NCI-H69 (cell line): ENCODE measurements around the gene CFLAR.
"Not testable (repeated sequence)": the region's sequence is repeated elsewhere in the genome, so short reads cannot be mapped to it uniquely, and the experiment has no call there.

ENCODE experiments used
- DNase-seq: peaks from one replicate; lab custom pipeline; 2025; lab: John Stamatoyannopoulos, UW

CFLAR gene

GRCh38 chr2:201149064-201149820 lies 33.3 kb downstream of the CFLAR start:
- DNase-seq, result no peak

GRCh38 chr2:201149821-201150165 lies 33.8 kb downstream of the CFLAR start:
- not testable (repeated sequence) for DNase-seq

- no peak for DNase-seq
Observed at GRCh38 chr2:201150454-201151020, 34.6 kb downstream of the CFLAR start.

GRCh38 chr2:201151127-201151981 lies 35.4 kb downstream of the CFLAR start:
- DNase-seq, result no peak

GRCh38 chr2:201152517-201152916 lies 36.6 kb downstream of the CFLAR start:
- no peak for DNase-seq

- DNase-seq, result peak; percentile 37
Observed at GRCh38 chr2:201152999-201153815, 37.2 kb downstream of the CFLAR start.

GRCh38 chr2:201154615-201155399 lies 38.8 kb downstream of the CFLAR start:
- DNase-seq, result no peak

GRCh38 chr2:201156036-201156435 lies 40.1 kb downstream of the CFLAR start:
- DNase-seq, result no peak

GRCh38 chr2:201156640-201157039 lies 40.7 kb downstream of the CFLAR start:
- DNase-seq, result no peak

GRCh38 chr2:201157694-201158093 lies 41.7 kb downstream of the CFLAR start:
- no peak for DNase-seq

GRCh38 chr2:201158111-201158929 lies 42.4 kb downstream of the CFLAR start:
- peak; percentile 60 for DNase-seq

GRCh38 chr2:201164166-201164565 lies 48.2 kb downstream of the CFLAR start:
- DNase-seq, result no peak

GRCh38 chr2:201167546-201167945 lies 51.6 kb downstream of the CFLAR start:
- DNase-seq, result no peak

- DNase-seq, result not testable (repeated sequence)
Observed at GRCh38 chr2:201168496-201168895, 52.5 kb downstream of the CFLAR start.

GRCh38 chr2:201171259-201171814 lies 55.4 kb downstream of the CFLAR start:
- DNase-seq, result peak; percentile 51

- no peak for DNase-seq
Observed at GRCh38 chr2:201172279-201172678, 56.3 kb downstream of the CFLAR start.

- no peak for DNase-seq
Observed at GRCh38 chr2:201174687-201175086, 58.7 kb downstream of the CFLAR start.

GRCh38 chr2:201176081-201176481 lies 60.1 kb downstream of the CFLAR start:
- DNase-seq, result peak; percentile 32

- DNase-seq, result no peak
Observed at GRCh38 chr2:201180010-201180409, 64.0 kb downstream of the CFLAR start.
